HUDEP-2 (cell line): ENCODE measurements around the gene ABCC3.

Experiments used
- DNase-seq, 76 experiments: peaks; one replicate each; lab custom pipeline; 2025; ENCODE audit not compliant: unreplicated experiment in 76 of 76; lab: John Stamatoyannopoulos, UW

Gene ABCC3

DNA sequence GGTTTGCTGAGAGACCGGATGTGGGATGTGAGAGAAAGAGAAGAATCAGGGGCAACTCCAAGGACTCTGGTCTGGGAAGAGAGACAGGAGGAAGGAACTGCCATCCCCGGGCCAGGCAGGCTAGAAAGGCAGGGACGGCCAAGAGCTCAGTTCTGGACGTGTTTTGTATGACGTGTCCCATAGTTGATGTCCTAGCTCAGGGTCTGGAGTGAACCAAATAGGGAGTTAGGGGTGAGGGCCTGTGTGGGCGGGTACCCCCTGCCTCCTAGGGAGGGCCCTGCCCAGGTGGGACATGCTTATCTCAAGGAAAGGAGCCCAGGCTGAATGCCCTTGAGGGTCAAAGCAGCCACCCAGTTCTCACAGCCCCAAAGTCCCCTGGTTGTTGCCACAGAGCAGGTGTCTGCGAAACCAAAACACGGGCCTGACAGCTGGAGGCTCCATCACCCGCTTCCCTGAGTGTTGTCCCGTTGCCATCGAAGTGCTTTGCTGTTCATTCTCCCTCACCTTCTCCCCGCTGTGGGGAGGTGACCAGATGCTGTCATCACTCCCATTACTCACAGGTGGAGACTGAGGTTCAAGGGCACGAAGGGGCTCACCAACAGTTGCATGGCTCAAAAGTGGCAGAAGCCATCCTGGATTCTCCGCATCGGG lies 7.5 kb downstream of the ABCC3 start:
- no peak for DNase-seq

DNA sequence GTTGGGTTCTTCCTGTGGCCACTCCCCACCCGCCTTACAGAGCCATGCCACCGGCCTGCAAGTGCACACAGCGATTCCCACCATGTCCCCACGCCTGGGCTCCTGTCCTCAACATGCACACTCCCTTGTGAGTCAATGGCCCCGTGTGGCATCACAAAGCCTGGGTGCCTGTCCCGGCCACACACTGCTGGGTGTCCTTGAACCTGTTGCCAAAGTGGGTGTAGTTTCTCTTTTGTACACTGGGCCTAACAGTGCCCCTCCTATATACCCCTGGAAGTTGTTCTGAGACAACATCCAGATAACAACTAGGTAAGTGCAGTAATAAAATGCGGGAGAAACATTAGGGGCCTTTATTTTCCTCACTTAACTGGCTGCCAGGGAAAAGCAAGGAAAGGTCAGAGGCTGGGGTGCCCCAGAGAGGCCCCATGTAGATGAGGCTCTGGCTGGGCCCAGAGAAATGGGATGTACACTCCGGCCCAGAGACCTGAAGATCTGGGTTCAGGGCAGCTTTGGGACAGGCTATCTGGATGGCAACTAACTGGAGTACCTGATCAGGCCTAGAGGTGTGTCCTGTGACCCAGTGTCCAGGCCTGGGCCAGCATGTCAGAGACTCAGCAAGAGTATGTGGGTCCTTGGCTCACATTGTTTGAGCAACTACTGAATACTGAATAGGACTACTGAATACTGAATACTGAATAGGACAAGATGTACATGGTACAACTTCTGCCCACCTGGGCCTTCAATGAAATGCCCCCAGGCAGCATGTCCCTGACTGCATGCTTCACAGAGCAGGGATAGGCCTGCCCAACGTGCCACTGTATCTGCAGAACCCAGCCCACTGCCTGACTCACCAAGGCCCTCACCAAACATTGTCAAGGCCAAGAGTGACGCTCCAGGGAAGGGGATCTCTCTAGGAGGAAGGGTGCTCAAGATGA lies 8.3 kb downstream of the ABCC3 start:
- no peak for DNase-seq

DNA sequence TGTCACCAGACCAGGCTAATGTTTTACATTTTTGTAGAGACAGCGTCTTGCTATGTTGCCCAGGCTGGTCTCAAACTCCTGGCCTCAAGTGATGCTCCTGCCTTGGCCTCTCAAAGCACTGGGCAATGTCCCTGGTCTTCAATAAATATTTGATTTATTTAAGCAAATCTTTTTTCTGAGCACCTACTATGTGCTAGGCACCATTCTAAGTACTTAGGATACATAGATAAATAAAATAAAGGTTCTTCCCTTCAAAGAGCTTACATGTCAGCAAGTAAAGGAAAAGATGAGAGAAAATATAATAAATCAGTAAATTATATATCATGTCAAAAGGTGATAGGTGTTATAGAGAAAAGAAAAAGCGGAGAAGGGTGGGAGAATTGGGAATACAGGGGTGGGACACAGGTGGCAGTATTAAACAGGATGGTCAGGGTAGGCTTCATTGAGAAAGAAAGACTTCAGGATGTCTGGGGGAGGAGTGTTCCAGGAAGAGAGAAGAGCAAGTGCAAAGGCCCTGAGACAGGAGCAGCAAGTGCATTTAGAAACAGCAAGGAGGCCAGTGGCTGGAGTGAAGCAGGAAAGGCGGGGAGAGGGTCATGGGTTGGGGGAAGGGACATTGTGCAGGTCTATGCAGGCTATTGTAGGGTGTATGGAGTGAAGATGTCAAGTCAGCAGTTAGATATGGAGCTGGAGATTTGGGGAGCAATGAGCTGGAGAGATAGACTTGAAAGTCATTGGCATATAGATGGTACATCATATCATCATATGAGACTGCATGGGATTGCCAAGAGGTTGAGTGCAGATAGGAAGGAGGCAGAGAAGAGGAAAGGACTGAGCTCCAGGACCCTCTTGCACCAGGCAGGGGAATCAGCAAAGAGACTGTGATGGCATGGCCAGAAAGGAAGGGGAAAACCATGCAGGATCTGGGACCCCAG lies 11.3 kb downstream of the ABCC3 start:
- no peak for DNase-seq

DNA sequence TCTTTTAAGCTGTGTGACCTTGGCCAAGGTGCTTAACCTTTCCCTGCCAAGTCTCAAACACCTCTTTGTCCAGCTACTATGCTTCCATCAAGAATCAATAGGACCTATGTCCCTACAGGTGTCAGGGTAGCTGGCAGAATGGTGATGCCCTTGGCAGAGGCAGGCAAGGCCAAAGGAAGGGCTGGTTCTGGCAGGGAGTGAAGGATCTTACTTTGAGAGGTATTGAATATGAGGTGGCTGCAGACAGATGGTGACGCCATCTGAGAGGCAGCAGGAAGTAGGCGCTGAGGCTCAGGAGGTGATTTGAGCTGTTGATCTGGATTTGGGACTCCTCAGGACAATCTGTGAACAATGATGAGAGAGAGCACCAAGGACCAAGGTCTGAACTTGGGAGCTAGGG lies 12.5 kb downstream of the ABCC3 start:
- DNase-seq = no peak

DNA sequence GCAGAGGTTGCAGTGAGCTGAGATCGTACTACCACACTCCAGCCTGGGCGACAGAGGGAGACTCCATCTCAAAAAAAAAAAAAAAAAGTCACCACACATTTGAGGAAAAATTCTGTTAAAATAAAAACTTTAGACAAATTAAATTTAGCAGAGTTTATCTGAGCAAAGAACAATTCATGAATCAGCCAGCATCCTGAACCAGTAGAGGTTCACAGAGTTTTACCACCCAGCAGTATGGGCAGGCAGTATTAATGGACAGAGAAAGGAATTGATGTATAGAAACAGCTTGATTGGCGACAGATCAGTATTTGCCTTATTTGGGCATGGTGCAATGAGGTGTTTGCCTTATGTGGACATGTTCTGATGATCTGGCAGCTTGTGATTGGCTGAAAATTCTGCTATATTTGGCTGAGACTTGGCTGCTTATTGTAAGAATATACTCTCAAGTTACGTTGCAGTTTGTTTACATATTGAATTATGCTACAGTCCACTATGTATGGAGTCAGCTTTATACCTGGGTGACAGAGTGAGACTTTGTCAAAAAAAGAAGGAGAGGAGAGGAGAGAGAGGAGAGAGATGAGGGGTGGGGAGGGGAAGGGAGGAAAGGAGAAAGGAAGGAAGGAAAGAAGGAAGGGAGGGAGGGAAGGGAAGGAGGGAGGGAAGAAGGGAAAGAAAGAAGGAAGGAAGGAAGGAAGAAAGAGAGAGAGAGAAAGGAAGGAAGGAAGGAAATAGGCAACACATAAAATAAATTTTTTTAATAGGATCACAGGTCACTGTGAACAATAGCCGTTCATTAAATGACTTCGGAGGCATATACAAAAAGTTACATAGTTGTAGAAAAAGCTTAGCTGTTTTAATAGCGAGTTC lies 14.6 kb downstream of the ABCC3 start:
- no peak for DNase-seq

DNA sequence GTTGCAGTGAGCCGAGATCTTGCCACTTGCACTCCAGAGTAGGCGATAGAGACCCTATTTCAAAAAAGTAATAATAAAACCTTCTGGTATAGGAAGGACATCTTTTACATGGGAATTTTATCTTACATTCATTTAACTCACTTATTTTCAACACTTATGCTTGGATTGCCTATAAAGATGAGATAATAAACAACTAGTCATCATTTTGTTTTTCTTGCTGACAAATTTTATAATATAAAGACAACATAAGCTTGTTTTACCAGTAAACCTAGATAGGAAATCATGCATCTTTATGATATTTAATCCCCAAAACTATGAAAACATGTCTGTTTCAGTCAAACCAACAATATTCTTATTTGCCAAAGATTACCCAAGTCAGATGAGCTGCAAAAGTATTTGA lies 17.0 kb downstream of the ABCC3 start:
- DNase-seq = no peak

DNA sequence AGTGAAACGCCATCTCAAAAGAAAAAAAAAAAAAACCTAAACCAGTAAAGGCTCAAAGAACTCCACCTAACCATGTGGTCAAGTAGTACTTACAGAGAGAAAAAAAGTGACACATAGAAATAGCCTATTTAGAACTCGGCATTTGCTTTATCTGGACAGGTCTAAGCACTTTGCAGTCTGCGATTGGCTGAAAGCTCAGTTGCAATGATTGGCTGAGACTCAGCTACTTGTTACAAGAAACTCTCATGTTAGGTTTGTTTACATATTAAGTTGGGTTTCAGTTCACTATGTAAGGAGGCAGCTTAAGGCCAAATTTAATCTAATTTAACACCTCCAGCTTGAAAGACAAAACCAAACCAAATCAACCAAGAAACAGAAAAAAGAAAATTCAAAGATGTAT lies 19.1 kb downstream of the ABCC3 start:
- no peak for DNase-seq

DNA sequence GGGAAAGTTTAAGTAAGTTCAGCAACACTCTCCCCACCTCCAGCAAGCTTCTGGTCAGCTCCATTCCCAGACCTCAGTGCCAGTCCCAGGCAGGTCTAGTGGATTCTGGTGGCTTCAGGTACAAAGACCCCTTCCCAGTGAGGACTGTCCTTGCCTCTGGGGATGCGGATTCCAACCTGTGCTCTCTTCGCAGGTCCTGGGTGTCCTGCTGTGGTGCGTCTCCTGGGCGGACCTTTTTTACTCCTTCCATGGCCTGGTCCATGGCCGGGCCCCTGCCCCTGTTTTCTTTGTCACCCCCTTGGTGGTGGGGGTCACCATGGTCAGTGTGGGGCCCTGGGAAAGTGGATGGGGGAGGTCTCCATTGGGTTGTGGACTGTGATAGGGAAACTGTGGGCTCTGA lies 21.8 kb downstream of the ABCC3 start:
- no peak for DNase-seq

DNA sequence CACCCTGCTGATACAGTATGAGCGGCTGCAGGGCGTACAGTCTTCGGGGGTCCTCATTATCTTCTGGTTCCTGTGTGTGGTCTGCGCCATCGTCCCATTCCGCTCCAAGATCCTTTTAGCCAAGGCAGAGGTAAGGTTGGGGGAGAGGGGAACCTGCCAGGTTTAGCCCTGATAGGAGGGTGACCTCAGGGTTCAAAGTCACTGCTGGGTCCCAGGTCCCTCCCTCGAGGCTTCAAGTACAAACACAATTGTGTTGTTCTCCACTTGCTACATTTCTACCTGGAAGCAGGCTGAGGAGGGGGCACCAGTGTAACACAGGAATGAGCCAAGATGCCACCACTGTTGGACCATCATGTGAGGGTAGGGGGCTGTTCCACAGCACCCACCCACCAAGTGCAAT lies 22.4 kb downstream of the ABCC3 start:
- no peak for DNase-seq

DNA sequence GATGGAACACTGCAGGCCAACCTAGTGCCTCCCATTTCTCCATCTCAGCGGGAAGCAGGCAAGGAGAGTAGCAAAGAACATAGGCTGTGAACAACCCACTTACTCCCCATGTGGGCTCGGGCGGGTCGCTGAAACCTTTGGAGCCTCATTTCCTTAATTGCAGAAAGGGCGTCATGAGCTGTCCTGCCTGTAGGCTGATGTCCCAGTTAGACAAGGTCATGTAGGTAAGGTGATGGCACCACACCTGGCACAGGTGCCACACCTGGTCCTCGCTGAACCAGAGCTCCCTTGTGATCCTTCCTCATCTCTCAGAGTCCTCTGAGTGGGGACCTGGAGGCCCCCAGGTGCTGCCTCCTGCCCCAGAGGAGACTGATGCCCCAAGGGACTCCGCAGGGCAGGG lies 22.9 kb downstream of the ABCC3 start:
- no peak for DNase-seq

DNA sequence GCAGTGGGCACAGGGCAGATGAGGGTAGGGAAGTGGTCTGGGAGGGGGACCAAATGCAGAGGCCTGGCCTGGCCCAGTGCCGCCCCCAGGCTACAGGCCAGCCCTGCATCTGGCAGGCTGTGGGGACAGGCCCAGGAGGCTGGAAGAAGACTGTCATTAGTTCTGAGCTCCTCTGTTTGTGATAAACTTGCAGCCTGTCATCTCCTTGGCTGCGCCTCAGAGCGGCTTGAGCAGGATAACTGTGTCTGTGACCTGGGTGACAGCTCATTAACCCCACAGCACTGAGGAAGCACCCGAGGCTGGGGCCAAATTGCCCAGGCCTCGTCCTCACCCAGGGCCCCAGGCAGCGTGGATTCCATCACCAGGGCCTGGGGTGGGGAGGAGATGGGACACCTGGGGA lies 23.9 kb downstream of the ABCC3 start:
- peak in 1 of 76 experiments; percentile 3 for DNase-seq

DNA sequence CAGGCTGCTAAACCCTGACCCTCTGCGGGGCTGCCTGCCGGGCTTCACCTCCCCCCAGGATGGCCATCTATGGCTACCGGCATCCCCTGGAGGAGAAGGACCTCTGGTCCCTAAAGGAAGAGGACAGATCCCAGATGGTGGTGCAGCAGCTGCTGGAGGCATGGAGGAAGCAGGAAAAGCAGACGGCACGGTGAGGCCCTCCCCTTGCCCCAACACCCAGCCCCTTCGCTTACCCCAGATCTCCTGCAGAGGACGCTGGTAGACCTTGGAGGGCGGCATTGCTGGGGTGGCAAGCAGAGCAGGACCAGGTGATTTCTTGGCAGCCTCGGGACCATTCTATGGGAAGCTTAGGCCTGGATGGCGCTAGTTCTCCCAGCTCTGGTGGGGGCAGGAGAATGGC lies 24.5 kb downstream of the ABCC3 start:
- DNase-seq = no peak

DNA sequence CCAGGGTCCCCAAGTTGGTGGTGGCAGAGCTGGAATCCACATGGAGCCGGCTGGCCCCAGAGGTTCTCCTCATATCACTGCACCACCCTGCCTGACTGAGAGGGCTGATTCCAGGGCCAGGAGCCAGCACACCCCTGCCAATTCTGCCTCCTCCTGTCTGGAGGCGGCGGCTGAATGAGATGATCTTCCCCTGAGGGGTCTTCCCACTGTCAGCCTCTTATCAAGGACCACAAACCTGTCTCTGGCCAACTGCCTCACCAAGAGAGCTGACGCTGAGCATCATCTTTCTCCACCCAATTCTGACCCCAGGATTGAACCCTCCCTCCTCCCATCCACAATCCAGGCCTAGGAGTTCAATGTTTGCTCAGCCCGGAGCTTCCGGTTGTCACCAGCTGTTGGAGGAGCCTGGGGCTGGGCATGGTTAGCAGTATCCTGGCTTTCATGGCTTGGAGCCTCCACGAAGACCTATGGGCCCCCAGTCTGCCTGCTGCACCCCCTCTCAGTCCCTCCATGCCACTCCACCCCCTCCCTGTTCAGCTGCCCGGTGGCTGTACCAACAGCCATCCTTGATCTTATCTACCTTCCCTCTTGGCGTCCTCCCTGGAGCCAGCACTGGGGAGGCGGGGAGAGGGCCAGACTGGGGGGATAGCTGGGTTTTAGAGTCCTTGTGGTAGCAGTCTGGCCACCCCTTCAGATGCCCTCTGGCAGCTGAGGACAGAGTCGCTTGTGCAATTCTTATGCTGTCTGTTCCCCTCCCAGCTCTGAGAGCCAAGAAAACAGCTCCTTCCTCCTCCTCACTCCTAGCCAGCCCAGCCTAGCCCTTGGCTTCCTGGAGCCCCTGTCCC lies 25.6 kb downstream of the ABCC3 start:
- DNase-seq = peak in 2 of 76 experiments; percentile 3 to 8

DNA sequence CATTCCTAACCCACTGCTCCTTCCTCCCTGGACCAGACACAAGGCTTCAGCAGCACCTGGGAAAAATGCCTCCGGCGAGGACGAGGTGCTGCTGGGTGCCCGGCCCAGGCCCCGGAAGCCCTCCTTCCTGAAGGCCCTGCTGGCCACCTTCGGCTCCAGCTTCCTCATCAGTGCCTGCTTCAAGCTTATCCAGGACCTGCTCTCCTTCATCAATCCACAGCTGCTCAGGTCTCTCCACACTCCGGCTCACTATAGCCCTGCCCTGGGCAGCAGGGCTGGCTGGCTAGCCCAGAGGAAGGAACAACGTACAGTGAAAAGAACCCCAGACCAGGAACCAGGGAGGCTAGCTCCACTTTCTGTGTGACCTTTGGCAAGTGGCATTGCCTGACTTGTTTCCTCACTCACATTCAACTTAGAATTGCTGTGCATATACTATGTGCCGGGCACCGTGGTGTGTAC lies 26.2 kb downstream of the ABCC3 start:
- no peak for DNase-seq

DNA sequence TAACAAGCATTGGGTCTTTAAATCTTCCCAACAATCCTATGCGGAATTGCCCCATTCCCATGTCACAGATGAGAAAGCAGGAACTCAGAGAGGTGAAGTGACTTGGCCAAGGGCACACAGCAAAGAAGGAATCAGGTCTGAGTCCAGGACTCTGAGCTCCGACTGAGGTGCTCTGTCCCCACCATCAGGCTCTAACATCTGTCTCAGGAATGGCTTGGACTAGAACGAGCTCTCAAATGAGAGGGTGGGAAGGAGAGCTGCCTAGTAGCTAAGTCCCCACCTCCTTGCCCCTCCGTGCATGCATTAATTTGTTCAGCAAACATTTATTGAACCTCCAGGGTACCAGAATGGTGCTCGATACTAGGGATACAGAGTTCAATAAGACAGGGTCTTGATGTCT lies 26.7 kb downstream of the ABCC3 start:
- no peak for DNase-seq

DNA sequence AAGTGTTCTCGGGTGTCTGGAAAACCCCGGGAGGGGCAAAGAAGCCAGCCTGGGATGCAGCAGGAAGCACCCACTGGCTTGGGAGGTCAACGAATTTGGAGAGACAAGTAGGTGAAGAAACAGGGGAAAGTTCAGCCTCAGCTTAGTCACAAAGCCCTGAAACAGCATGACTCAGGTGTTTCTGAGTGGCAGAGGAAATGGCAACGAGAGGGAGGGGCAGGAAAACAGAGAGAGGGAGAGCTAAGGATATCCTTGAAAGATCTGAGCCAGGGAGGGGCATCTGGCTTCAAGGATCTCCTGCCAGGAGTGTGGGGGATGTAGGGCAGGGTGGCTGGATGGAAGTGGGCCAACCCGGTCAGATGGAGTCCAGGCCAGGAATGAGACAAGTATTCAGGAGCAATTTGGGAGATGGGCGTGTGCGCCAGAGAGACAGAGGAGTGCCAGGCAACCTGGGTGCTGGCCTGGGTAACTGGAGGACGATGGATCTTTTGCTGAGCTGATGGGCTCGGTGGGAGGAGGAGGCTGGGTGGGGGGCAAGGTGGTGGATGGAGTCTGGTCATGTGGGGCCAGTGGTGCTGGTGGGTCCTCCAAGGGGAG lies 27.2 kb downstream of the ABCC3 start:
- DNase-seq = peak in 16 of 76 experiments; percentile 3 to 46 (median 19)

DNA sequence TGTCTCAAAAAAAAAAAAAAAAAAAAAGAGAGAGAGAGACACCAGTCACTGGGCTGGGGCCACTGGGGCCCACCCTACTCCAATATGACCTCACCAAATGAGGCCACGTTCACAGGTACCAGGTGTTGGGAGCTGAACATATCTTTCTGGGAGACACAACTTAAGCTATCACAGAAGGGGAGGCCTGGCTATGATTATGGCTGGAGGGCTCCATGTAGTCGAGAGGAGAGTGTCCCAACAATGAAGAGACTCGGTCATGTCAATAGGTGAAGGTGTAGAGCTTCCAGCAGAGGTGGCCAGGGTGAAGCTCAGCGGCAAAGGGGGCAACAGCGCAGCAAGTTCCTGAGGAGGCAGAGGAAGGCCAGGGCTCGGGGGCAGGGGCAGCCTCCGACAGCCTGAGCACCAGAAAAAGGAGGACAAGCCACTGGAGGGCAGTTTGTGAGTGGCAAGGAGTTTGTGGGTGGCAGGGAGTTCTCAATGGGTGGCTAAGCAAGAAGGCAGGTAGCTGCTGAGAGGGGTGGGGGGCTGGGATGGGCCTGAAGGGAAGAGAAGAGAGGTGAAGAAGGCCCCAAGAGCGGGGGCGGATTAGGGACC lies 28.0 kb downstream of the ABCC3 start:
- DNase-seq = no peak

DNA sequence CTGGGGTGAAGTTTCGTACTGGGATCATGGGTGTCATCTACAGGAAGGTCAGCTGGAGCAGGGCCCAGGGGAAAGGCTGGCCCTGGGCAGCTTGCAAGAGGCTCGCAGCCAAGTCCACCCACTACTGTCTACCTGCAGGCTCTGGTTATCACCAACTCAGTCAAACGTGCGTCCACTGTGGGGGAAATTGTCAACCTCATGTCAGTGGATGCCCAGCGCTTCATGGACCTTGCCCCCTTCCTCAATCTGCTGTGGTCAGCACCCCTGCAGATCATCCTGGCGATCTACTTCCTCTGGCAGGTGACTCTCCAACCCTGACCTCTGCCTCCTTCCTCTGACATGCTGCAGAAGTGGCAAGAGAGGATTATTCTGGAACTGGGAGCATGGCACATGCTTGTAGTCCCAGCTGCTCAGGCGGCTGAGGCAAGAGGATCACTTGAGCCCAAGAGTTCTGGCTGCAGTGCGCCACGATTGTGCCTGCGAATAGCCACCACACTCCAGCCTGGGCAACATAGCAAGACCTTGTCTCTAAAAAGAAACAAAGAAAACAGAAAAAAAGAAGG lies 29.2 kb downstream of the ABCC3 start:
- DNase-seq = no peak
